Activated CD8-positive, alpha-beta memory T cell treated with anti-CD3 and anti-CD28 coated beads, Interleukin-2, amount 10 ng/mL, durations not matched to agents 7 days and 5 days (primary cell): ENCODE measurements around the gene ABI3BP. TPM values are rescaled to one million over a fixed set of nuclear protein-coding genes. Genes with fewer than 3 reads are reported as not detected.

ENCODE experiments used
- ATAC-seq: fragments of 150-1000 bp; cut with Tn5 transposase; one replicate; pipeline ENCODE4 v1.10.0; 2021; ENCODE audit warnings: moderate library complexity
- CTCF ChIA-PET: fragments of 350-600 bp; sonication (Branson Sonifier 250); formaldehyde crosslinking; loops from one replicate; lab custom pipeline; 2021; ENCODE audit warnings: antibody characterized with exemption; lab: Charles Lee
- DNase-seq: peaks from one replicate; pipeline ENCODE4 v3.0.0-alpha.2; 2020
- H3K27ac Mint-ChIP-seq: one replicate; pipeline ENCODE4 v1.8.0; 2021; ENCODE audit warnings: mild to moderate bottlenecking, mixed read lengths
- H3K27me3 Mint-ChIP-seq: one replicate; pipeline ENCODE4 v1.8.0; 2021; ENCODE audit warnings: mixed read lengths
- H3K36me3 Mint-ChIP-seq: one replicate; pipeline ENCODE4 v1.8.0; 2021; ENCODE audit warnings: mild to moderate bottlenecking, mixed read lengths
- H3K4me1 Mint-ChIP-seq: one replicate; pipeline ENCODE4 v1.8.0; 2021; ENCODE audit warnings: mixed read lengths
- H3K4me3 Mint-ChIP-seq: one replicate; pipeline ENCODE4 v1.8.0; 2021; ENCODE audit warnings: mild to moderate bottlenecking, moderate library complexity, mixed read lengths
- H3K9me3 Mint-ChIP-seq: one replicate; pipeline ENCODE4 v1.8.0; 2022; ENCODE audit warnings: low read depth, mixed read lengths
- total RNA-seq, 2 experiments: library from RNA; stranded (reverse); gene quantifications; one replicate each; pipeline ENCODE4 v1.2.3, GENCODE V29; 2021

The ABI3BP gene
- total RNA-seq, 2 experiments from 2014 or later: 0.19 to 1.2 TPM

DNA sequence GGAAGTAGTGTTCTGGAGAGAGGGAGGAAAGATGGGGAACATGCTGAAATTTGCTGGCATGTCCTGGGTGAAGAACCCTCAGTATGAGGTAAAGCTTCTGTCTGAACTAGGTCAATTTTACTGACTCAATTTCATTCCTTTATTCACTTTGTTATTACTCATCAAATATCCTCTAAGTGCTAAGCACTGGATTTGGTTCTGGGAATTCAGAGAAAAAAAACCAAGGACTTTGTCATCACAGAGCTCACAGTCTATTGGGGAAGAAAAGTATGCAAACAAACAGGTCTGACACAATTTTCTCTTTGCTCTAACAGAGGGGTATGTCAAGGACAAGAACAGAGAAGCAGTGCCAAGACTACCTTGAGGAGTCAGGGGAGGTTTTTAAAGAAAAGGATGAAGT, 215.9 kb downstream of the ABI3BP start:
- no peak overlapping the region for H3K4me3 Mint-ChIP-seq
- H3K27me3 Mint-ChIP-seq: no peaks in the 10 kb centered on the region
- H3K9me3 Mint-ChIP-seq: no peaks in the 10 kb centered on the region
- ATAC-seq: no peak
- H3K27ac Mint-ChIP-seq: no peak overlapping the region
- H3K36me3 Mint-ChIP-seq: peaks cover 1% of the 10 kb centered on the region
- DNase-seq: no peak
- no peaks in the 10 kb centered on the region for H3K4me1 Mint-ChIP-seq
- CTCF ChIA-PET: no interaction called here

DNA sequence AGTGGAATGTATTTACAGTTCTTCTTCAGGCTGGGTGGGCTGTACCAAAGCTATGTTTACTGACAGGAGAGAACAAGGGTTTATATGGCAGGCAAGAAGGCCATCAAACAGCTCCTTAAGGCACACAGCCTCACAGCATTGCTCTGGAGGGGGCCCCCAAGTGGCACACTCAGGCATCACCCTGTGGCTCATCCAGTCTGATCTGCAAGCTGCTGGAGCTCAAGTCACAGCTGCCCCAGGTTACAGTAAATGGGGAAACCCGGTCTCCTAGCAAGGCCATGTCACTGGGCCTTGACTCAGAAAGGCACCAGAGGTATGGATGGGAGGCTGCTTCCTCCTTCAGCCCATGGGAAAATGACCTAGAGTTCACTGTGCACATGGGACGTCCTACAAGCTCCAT, 216.5 kb downstream of the ABI3BP start:
- no peaks in the 10 kb centered on the region for H3K9me3 Mint-ChIP-seq
- no peak for DNase-seq
- H3K4me1 Mint-ChIP-seq: no peaks in the 10 kb centered on the region
- no peak overlapping the region for H3K4me3 Mint-ChIP-seq
- ATAC-seq: no peak
- no peak overlapping the region for H3K27ac Mint-ChIP-seq
- CTCF ChIA-PET: no interaction called here
- H3K36me3 Mint-ChIP-seq: peaks cover 1% of the 10 kb centered on the region
- H3K27me3 Mint-ChIP-seq: no peaks in the 10 kb centered on the region

DNA sequence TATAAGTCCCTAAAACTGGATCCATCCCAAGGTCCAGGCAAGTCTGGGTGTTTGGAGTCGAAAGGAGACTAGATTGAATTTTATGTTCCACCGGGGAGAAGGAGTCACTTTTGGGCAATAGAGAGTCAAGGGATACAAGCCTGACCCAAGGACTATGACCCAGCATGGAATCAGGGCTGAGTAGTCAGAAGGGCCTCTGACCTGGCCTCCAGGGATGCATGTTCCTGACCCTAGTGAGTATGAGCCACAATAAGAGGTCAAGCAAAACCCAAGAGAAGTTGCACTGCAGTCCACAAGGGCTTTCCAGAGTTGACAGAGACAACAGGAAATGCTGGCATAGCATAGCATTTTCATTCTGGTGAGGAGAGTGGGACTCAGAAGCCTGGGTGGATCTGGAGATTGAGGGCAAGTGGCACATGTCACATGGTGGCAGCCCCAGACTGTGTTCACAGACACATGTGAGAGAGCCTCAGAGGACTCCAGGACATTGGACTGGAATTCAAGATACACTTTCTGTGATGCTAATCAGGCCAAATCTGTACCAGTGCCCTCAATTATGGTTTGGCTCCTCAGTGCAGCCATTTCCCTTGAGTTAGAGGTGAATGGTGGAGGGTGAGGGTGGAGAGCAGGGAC, 217.0 kb downstream of the ABI3BP start:
- CTCF ChIA-PET: no interaction called here
- DNase-seq (no peak), ATAC-seq (no peak)
- Mint-ChIP-seq H3K4me3 (no peak overlapping the region), H3K9me3 (no peaks in the 10 kb centered on the region), H3K27me3 (no peaks in the 10 kb centered on the region), H3K27ac (no peak overlapping the region), H3K4me1 (no peaks in the 10 kb centered on the region), H3K36me3 (peaks cover 1% of the 10 kb centered on the region)

DNA sequence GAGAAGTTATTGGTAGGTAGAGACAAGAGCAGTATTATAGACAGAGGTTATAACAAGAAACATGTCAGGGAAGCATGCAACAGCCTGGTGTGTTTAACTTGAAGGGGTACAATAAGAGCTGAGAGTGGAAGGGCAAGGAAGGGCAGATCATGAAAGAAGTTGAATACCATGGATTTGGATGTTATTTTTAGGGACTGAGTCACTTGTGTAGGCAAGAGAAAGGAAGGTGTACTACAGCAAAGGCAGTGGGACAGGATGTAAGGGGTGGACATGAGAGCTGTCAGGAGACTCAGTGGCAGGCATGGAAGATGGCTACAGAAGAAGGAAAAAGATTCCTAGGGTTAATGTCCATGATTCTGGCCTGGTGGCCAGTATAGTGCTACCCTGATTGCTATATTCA, 217.6 kb downstream of the ABI3BP start:
- H3K9me3 Mint-ChIP-seq: no peaks in the 10 kb centered on the region
- ATAC-seq (no peak), DNase-seq (no peak)
- H3K4me1 Mint-ChIP-seq: no peaks in the 10 kb centered on the region
- H3K36me3 Mint-ChIP-seq: peaks cover 1% of the 10 kb centered on the region
- no peak overlapping the region for H3K27ac Mint-ChIP-seq
- H3K4me3 Mint-ChIP-seq: no peak overlapping the region
- CTCF ChIA-PET: no interaction called here
- no peaks in the 10 kb centered on the region for H3K27me3 Mint-ChIP-seq

DNA sequence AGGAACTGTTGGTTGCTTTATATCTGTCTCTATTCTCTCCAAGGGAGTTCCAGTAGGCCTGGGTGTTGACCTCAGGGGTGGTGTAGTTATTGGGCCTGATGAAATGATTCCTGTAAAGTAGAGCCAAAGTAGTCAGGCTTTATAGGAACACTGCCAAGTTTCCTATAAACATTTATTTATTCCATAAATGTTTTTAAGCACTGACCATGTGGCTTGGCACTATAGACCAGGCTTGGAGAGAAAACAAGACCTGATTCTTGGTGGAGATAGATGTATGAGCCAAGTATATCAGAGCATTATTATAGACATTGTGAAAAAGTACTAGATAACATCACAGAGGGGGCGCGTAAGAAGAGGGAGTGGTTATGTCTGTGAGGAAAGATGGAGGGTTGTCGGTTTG, 218.0 kb downstream of the ABI3BP start:
- CTCF ChIA-PET: no interaction called here
- peaks cover 1% of the 10 kb centered on the region for H3K36me3 Mint-ChIP-seq
- ATAC-seq (no peak), DNase-seq (no peak)
- no peaks in the 10 kb centered on the region for H3K9me3 Mint-ChIP-seq
- no peak overlapping the region for H3K27ac Mint-ChIP-seq
- H3K4me1 Mint-ChIP-seq: no peaks in the 10 kb centered on the region
- no peaks in the 10 kb centered on the region for H3K27me3 Mint-ChIP-seq
- H3K4me3 Mint-ChIP-seq: no peak overlapping the region

DNA sequence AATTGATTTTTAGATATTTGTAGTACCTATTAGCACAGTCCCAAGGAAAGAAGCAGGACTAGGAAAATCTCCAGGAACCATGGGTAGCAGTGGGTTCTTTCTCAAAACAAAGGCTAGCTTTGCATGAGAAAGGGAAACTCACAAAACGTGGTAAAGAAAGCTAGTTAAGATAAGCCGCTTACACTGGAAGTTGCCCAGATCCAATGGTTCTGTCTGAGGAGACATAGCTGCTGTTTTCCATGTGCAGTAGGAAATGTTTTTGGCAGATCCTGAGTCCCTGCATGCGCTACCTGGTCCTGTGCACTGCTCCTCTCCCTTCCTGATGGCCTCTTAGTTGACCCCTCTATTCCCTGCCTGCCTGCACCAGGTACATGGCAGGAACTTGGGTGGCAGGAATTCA, 223.5 kb downstream of the ABI3BP start:
- no peak for ATAC-seq
- peaks cover 10% of the 10 kb centered on the region for H3K4me1 Mint-ChIP-seq
- H3K4me3 Mint-ChIP-seq: no peak overlapping the region
- no peaks in the 10 kb centered on the region for H3K27me3 Mint-ChIP-seq
- no peak for DNase-seq
- no peaks in the 10 kb centered on the region for H3K9me3 Mint-ChIP-seq
- H3K27ac Mint-ChIP-seq: no peak overlapping the region
- peaks cover 3% of the 10 kb centered on the region for H3K36me3 Mint-ChIP-seq
- CTCF ChIA-PET: no interaction called here

DNA sequence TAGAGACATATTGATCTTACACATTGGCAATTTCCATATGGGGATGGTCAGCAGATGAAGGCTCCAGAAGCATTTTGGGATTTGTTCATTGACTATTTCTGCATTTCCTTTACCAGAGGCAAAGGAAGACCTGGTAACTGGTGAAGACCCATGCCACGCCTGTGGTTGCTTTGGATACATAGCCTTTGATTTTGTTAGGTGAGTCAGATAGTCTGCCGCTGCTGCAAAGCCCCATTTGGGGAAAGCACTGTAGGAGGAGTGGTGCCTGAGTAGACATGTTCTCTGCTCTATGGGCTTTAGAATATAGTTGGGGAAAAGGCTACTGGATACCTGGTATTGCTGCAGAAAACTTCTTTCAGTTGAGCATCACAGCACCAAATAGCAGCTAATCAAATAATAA, 227.2 kb downstream of the ABI3BP start:
- Mint-ChIP-seq H3K9me3 (no peaks in the 10 kb centered on the region), H3K27ac (no peak overlapping the region), H3K36me3 (peaks cover 2% of the 10 kb centered on the region), H3K27me3 (no peaks in the 10 kb centered on the region), H3K4me3 (no peak overlapping the region), H3K4me1 (peaks cover 10% of the 10 kb centered on the region)
- CTCF ChIA-PET: no interaction called here
- ATAC-seq (no peak), DNase-seq (no peak)

DNA sequence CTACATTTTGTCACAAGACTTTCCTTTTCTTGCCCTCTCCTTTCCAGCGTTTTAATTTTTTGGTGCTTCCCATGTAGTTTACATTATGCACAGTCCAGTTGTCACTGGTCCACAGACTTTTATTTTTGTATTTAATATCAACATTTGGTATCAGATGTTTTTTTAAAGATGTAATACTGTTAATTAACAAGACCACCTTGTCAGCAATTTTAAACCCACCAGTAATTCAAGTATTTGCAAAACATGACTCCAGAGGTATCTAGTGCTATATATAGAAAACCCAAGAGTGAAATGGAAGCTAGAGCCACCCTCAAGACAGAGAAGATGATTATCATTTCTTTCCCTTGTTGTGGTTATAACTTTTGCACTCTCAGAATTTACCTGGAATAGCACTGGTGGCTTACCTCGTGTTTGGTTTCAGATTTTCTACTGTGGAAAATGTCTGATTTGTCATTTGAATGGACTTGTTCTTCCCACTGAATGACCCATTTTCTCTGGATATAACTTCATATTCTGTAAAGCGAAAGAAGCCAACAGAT, 227.7 kb downstream of the ABI3BP start:
- ATAC-seq: no peak
- CTCF ChIA-PET: no interaction called here
- H3K27me3 Mint-ChIP-seq: no peaks in the 10 kb centered on the region
- H3K27ac Mint-ChIP-seq: no peak overlapping the region
- H3K36me3 Mint-ChIP-seq: peaks cover 2% of the 10 kb centered on the region
- H3K4me1 Mint-ChIP-seq: peaks cover 10% of the 10 kb centered on the region
- DNase-seq: no peak
- H3K9me3 Mint-ChIP-seq: no peaks in the 10 kb centered on the region
- H3K4me3 Mint-ChIP-seq: no peak overlapping the region

DNA sequence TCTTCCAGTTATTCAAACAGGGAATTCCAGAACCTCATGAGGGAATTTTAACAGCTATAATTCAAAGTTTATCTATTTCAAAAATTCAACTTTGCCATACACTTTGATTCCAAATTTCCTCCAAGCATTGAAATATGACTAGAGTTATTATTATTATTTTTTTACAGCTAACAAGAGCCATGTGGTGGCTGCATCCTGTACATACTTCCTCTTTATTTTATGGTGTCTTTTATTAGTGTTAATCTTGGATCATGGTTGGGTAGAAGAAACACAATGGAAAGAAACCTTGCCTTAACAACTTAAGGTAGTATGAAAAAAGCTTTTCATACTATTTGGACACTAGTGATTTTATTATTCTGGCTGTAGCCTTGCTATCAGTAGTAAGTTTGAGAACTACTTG, 231.3 kb downstream of the ABI3BP start:
- ATAC-seq: no peak
- H3K9me3 Mint-ChIP-seq: no peaks in the 10 kb centered on the region
- CTCF ChIA-PET: interaction anchor here (1.1 to 1.3 kb wide), 2 partner anchors 48 to 158 kb away, joined by 3 to 4 read pairs; no protein-coding TSS in a partner anchor
- H3K4me1 Mint-ChIP-seq: peaks cover 17% of the 10 kb centered on the region
- no peaks in the 10 kb centered on the region for H3K27me3 Mint-ChIP-seq
- peaks cover 2% of the 10 kb centered on the region for H3K36me3 Mint-ChIP-seq
- no peak overlapping the region for H3K4me3 Mint-ChIP-seq
- no peak for DNase-seq
- H3K27ac Mint-ChIP-seq: no peak overlapping the region

DNA sequence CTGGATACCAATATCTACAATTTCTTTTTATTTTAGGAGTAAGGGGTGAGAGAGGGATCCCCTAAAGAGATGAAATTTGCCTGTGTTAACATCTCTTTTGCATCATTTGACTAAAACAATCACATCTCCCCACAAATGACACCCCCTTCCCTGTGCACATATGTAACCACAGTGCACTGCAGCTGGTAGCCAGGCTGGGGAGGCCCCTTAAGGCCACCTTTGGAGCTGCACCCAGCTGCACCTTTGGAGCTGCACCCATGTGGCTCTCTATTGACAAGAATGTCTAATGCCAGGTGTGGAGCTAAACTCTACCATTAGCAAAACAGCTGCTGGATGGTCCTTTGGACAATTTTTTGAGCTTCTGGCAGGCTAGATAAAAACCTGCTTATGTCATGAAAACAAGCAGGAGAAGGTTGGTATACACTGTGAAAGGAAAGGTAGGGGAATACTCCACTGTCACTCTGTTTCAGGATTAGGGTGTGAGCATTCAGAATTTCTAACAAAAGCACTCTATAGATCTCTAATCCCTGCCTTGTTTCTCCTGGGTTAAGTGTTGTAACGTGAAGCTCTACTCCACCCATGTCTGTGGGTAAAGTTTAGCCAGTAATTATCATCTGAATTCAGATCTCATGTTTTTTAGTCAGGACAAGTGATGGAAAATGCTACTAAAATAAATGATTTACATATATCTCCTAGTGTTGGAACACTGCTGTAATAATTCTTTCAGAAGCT, 231.8 kb downstream of the ABI3BP start:
- Mint-ChIP-seq H3K36me3 (peaks cover 3% of the 10 kb centered on the region), H3K4me1 (peaks cover 17% of the 10 kb centered on the region), H3K27ac (no peak overlapping the region), H3K27me3 (no peaks in the 10 kb centered on the region), H3K4me3 (no peak overlapping the region), H3K9me3 (no peaks in the 10 kb centered on the region)
- ATAC-seq (peak; percentile 61), DNase-seq (no peak)
- CTCF ChIA-PET: interaction anchor here (0.8 to 1.3 kb wide), 6 partner anchors 27 to 172 kb away, joined by 3 to 5 read pairs (median 3); no protein-coding TSS in a partner anchor

DNA sequence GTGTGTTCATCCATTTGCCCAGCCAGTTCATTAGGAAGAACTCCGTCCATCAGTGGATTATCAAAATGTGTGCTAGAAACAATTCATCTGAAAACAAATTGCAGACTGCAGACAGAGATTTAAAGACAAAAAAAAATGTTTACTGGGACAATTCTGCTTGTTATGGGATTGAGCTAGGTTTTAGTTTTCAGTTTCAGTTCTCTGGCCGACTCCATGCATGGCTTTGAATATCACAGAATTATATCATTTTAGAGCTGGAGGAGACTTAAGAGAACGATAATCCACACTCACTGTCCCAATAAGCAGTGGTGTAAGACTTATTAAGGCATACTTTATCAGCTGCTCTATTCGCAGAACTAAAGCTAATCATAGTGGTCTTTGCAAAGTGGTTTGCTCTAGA, 232.8 kb downstream of the ABI3BP start:
- Mint-ChIP-seq H3K27me3 (no peaks in the 10 kb centered on the region), H3K36me3 (peaks cover 3% of the 10 kb centered on the region), H3K4me3 (no peak overlapping the region), H3K27ac (no peak overlapping the region), H3K9me3 (no peaks in the 10 kb centered on the region), H3K4me1 (peaks cover 9% of the 10 kb centered on the region)
- ATAC-seq (no peak), DNase-seq (no peak)
- CTCF ChIA-PET: interaction anchor here (0.9 to 1.3 kb wide), 3 partner anchors 26 to 171 kb away, joined by 3 to 5 read pairs (median 3); no protein-coding TSS in a partner anchor

DNA sequence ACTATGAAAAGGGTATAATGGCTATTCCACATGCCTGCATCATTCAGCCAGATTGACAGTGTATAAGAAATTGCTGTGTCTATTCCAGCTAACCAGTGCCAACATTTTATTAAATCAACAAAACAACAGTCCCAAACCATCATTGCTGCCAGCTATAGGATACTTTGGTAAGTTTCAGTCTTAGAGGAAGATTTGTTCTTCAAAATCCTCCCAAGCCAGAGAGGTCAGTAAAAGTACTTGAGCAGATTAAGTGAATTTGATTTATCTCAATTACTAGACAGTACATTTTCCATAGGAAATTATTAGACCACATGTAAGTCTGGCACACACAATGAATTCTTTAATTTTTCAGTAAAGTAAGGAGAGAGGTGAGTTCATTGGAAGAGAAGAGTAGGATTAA, 233.3 kb downstream of the ABI3BP start:
- DNase-seq (no peak), ATAC-seq (no peak)
- peaks cover 7% of the 10 kb centered on the region for H3K36me3 Mint-ChIP-seq
- H3K4me3 Mint-ChIP-seq: no peak overlapping the region
- CTCF ChIA-PET: interaction anchor here (1.1 kb wide), 1 partner anchor 26 kb away, joined by 3 read pairs; no protein-coding TSS in a partner anchor
- H3K27me3 Mint-ChIP-seq: no peaks in the 10 kb centered on the region
- peaks cover 8% of the 10 kb centered on the region for H3K4me1 Mint-ChIP-seq
- no peak overlapping the region for H3K27ac Mint-ChIP-seq
- no peaks in the 10 kb centered on the region for H3K9me3 Mint-ChIP-seq

DNA sequence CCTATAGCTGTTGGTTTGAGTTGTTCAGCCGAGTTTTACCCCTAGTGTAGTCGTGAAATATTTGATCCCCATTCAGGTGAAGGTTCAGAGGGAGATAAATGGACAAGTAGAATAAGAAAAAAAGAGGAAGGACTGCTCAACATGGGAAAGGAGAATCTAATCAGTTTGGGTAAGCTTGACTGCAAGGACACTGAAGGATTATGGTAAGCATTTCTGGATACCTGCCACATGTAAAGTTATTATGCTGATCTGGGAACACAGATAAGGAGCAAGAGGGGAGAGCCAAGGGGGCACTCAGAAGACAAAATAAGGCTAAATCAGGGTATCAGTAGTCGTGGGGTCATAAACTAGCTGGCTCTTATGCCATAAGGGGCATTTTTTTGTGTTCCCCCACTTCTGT, 234.1 kb downstream of the ABI3BP start:
- CTCF ChIA-PET: no interaction called here
- Mint-ChIP-seq H3K4me3 (no peak overlapping the region), H3K27me3 (no peaks in the 10 kb centered on the region), H3K4me1 (peaks cover 8% of the 10 kb centered on the region), H3K36me3 (peaks cover 6% of the 10 kb centered on the region), H3K9me3 (no peaks in the 10 kb centered on the region), H3K27ac (no peak overlapping the region)
- DNase-seq: no peak
- no peak for ATAC-seq

DNA sequence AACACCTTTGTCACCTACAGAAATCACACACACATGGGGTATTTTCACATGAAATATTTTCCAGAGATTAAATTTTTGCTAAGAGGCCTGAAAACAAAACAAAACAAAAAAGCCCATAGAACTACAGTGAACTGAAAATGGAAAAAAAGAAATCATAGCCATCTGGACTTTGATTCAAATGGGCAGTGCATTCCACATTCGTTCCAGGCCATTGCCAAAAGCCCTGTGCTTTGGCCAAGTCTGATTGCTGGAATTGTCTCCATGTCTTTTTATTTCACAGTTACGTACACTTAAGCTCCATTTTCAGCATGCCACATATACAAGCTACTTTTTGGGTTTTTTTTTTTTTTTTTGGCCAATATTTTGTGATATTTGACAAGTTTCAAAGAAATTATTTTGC, 236.8 kb downstream of the ABI3BP start:
- H3K4me3 Mint-ChIP-seq: no peak overlapping the region
- CTCF ChIA-PET: no interaction called here
- DNase-seq (no peak), ATAC-seq (no peak)
- peaks cover 8% of the 10 kb centered on the region for H3K4me1 Mint-ChIP-seq
- no peak overlapping the region for H3K27ac Mint-ChIP-seq
- H3K27me3 Mint-ChIP-seq: no peaks in the 10 kb centered on the region
- H3K9me3 Mint-ChIP-seq: no peaks in the 10 kb centered on the region
- H3K36me3 Mint-ChIP-seq: peaks cover 20% of the 10 kb centered on the region
